Loucy (cell line): ENCODE data around the gene ACAA2.

Source experiments
- H2AFZ ChIP-seq: fragments of 200-600 bp; sonication (generic); 2 replicates; pipeline ENCODE4 v1.6.0; 2016; ENCODE audit warnings: antibody characterized with exemption, mild to moderate bottlenecking, low read length, moderate library complexity
- H3F3A ChIP-seq: fragments of 200-600 bp; 2 replicates; pipeline ENCODE4 v1.6.0; 2016; ENCODE audit warnings: antibody characterized with exemption, low read depth, mild to moderate bottlenecking
- H3K27me3 ChIP-seq: fragments of 200-600 bp; sonication (generic); 2 replicates; pipeline ENCODE4 v1.6.1; 2014; ENCODE audit warnings: low read length, mild to moderate bottlenecking; ENCODE audit not compliant: insufficient read depth, poor library complexity, severe bottlenecking
- H3K36me3 ChIP-seq: fragments of 200-600 bp; sonication (generic); 2 replicates; pipeline ENCODE4 v1.6.1; 2016; ENCODE audit warnings: low read length; ENCODE audit not compliant: insufficient read depth
- H3K4me1 ChIP-seq: fragments of 200-600 bp; sonication (generic); 2 replicates; pipeline ENCODE4 v1.5.1; 2014; ENCODE audit warnings: low read length, mild to moderate bottlenecking; ENCODE audit not compliant: insufficient read depth, poor library complexity, severe bottlenecking
- H3K4me2 ChIP-seq: fragments of 200-600 bp; sonication (generic); 2 replicates; pipeline ENCODE4 v1.6.0; 2014; ENCODE audit warnings: antibody characterized with exemption, low read length, low read depth, mild to moderate bottlenecking; ENCODE audit not compliant: poor library complexity, severe bottlenecking
- H3K4me3 ChIP-seq: fragments of 200-600 bp; sonication (generic); 2 replicates; pipeline ENCODE4 v1.5.1; 2014; ENCODE audit warnings: low read length, mild to moderate bottlenecking, mixed read lengths; ENCODE audit not compliant: poor library complexity, severe bottlenecking
- H3K79me2 ChIP-seq: fragments of 200-600 bp; sonication (generic); 2 replicates; pipeline ENCODE4 v1.6.1; 2014; ENCODE audit warnings: low read length; ENCODE audit not compliant: insufficient read depth
- H3K9ac ChIP-seq: fragments of 200-600 bp; sonication (generic); 2 replicates; pipeline ENCODE4 v1.6.0; 2014; ENCODE audit warnings: mild to moderate bottlenecking, low read depth, low read length, moderate library complexity; ENCODE audit not compliant: poor library complexity, severe bottlenecking
- H3K9me2 ChIP-seq: fragments of 200-600 bp; sonication (generic); replicated peaks from 2 replicates; pipeline ENCODE4 v1.6.1; 2016; ENCODE audit warnings: low read depth, low read length, mixed read lengths
- H3K9me3 ChIP-seq: fragments of 200-600 bp; sonication (generic); 2 replicates; pipeline ENCODE4 v1.6.1; 2014; ENCODE audit warnings: mild to moderate bottlenecking, antibody characterized with exemption, low read length, low read depth; ENCODE audit not compliant: insufficient read depth
- H4K20me1 ChIP-seq: fragments of 200-600 bp; sonication (generic); 2 replicates; pipeline ENCODE4 v1.6.0; 2014; ENCODE audit warnings: antibody characterized with exemption, low read length, mild to moderate bottlenecking; ENCODE audit not compliant: insufficient read depth, poor library complexity, severe bottlenecking
- EZH2phosphoT487 ChIP-seq: fragments of 200-600 bp; IDR thresholded peaks from 2 replicates; pipeline ENCODE4 v1.6.1; 2018; ENCODE audit warnings: antibody characterized with exemption, mild to moderate bottlenecking, moderate library complexity, borderline replicate concordance
- TF ChIP-seq, protein P1 (sequence below): fragments of 200-600 bp; sonication (generic); conservative IDR thresholded peaks from 2 replicates; pipeline ENCODE4 v1.5.1; 2014; ENCODE audit warnings: mild to moderate bottlenecking, antibody characterized with exemption, low read length

ACAA2 gene

DNA sequence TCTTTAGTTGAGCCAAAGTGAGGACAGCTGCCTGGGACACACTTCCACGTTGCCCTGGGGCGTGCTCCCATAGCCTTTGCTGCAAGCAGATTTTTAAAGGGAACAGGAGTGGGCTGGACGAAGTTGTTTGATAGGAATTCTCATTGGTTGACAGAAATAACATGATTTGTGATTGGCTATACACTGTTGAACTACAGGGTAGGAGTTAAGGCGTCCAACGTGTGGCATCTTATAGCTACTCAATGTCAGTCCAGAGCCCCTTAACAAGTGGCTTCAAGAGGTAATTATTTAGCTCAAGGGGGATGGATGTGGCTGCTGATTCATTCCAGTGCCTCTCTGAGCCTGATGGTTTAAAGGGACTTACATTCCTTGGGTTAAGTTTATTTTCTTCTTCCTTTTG, 65.5 kb downstream of the ACAA2 start:
- Histone ChIP-seq H3K27me3 (no peaks in the 10 kb centered on the region), H3K9me2 (no peaks in the 10 kb centered on the region), H3K79me2 (no peaks in the 10 kb centered on the region), H2AFZ (no peak overlapping the region), H3K4me1 (no peaks in the 10 kb centered on the region), H4K20me1 (no peaks in the 10 kb centered on the region), H3K9me3 (no peaks in the 10 kb centered on the region), H3K4me3 (no peak overlapping the region), H3K4me2 (no peak overlapping the region), H3K9ac (no peak overlapping the region), H3F3A (no peaks in the 10 kb centered on the region), H3K36me3 (no peaks in the 10 kb centered on the region)
- no peak for TF ChIP-seq EZH2phosphoT487
- TF ChIP-seq, protein P1, sequence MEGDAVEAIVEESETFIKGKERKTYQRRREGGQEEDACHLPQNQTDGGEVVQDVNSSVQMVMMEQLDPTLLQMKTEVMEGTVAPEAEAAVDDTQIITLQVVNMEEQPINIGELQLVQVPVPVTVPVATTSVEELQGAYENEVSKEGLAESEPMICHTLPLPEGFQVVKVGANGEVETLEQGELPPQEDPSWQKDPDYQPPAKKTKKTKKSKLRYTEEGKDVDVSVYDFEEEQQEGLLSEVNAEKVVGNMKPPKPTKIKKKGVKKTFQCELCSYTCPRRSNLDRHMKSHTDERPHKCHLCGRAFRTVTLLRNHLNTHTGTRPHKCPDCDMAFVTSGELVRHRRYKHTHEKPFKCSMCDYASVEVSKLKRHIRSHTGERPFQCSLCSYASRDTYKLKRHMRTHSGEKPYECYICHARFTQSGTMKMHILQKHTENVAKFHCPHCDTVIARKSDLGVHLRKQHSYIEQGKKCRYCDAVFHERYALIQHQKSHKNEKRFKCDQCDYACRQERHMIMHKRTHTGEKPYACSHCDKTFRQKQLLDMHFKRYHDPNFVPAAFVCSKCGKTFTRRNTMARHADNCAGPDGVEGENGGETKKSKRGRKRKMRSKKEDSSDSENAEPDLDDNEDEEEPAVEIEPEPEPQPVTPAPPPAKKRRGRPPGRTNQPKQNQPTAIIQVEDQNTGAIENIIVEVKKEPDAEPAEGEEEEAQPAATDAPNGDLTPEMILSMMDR: no peak

DNA sequence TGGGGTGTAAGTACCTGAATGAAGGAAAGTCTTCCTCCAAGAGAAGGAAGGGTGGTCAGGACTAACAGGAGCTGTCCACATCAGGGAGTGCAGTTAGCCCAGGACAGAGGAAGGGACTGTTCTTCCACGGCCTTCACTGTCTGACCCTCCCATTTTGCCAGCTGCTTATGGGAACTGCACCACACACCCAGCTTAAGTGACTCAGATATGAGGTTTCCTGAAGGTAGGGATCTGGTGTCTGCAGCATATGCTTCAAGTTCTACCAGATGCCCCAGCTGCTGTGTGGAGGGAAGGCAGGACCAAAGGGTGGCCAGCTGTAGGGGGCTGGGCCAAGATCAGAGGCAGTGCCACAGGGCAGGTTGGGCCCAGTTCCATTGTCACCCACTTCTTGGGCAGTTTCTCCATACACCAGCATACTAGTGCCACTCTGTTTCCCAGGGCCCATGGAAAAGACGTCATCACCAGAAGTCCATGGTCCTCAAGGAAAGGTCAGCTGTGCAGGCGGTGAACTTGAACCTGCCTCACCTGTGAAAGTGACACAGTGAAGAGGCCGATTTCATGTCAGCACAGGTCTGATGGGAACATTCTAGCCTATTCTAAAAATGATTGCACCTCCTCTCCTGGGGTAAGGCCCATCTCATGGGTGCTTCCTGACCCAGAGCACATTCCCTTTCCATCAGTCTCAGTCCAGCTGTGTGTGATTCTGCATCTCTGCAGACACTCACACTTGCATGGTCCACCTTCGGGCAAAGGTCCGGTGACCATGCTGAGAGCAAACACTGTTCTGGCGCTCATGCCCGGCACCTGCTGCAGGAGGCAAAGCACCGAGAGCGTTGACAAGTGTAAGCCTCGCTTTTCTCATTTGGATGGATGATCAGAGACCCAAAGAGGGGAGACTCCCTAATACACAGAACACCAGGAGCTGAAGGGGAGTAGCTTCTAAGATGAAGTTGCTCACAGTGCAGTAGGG, 68.0 kb downstream of the ACAA2 start:
- TF ChIP-seq, protein P1: no peak
- TF ChIP-seq EZH2phosphoT487: no peak
- no peak overlapping the region for H2AFZ ChIP-seq

DNA sequence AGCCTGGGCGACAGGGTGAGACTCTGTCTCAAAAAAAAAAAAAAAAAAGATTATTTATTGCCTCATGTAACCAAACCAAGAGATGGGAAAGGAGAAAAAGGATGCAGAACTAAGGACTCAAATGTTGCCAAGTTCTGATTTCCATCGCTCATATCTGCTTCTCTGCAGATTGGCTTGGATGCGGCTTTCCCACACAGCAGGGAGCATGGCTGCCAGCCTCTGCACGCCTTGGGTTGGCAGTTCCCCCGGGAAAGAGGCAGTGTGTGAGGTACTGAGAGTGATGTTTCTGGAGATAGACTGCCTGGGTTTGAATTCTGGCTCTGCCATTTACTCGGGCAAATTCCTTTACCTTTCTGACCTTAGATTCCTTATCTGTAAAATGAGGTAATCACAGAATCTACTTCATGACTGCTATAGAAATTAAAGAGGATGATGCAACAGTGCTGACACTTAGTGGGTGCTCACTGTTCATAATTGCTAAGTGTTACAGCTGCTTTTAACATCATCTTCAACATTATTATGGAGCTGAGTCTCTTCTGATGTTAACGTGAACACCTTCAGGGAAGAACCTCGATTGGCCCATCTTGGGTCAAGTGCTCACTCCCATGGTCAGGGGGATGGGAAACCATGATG, 68.8 kb downstream of the ACAA2 start:
- Histone ChIP-seq H3K9me3 (no peaks in the 10 kb centered on the region), H2AFZ (no peak overlapping the region), H3K27me3 (no peaks in the 10 kb centered on the region), H3K4me3 (no peak overlapping the region), H4K20me1 (no peaks in the 10 kb centered on the region), H3K9ac (no peak overlapping the region), H3K79me2 (no peaks in the 10 kb centered on the region), H3K36me3 (no peaks in the 10 kb centered on the region), H3K4me1 (no peaks in the 10 kb centered on the region), H3F3A (no peaks in the 10 kb centered on the region), H3K4me2 (no peak overlapping the region), H3K9me2 (no peaks in the 10 kb centered on the region)
- no peak for TF ChIP-seq EZH2phosphoT487
- TF ChIP-seq, protein P1: no peak

More for the DNA sequence above, 68.0 kb downstream of the ACAA2 start:
- H3K9ac ChIP-seq: no peak overlapping the region
- H3K4me1 ChIP-seq: no peaks in the 10 kb centered on the region
- no peaks in the 10 kb centered on the region for H3K9me2 ChIP-seq
- no peaks in the 10 kb centered on the region for H3F3A ChIP-seq
- no peak overlapping the region for H3K4me3 ChIP-seq
- H3K4me2 ChIP-seq: no peak overlapping the region
- no peaks in the 10 kb centered on the region for H3K27me3 ChIP-seq
- no peaks in the 10 kb centered on the region for H3K79me2 ChIP-seq
- no peaks in the 10 kb centered on the region for H3K9me3 ChIP-seq
- H3K36me3 ChIP-seq: no peaks in the 10 kb centered on the region
- H4K20me1 ChIP-seq: no peaks in the 10 kb centered on the region
